Renal cortex interstitium (tissue), 11 donors: ENCODE measurements around the gene DLEC1. TPM values are rescaled to one million over a fixed set of nuclear protein-coding genes. Genes with fewer than 3 reads are reported as not detected.
"Not testable (repeated sequence)": the region's sequence is repeated elsewhere in the genome, so short reads cannot be mapped to it uniquely, and the experiment has no call there.

ENCODE experiments used
- DNase-seq, 11 donors: peaks; one replicate each; pipeline ENCODE4 v3.0.0-alpha.2; 2013; ENCODE audit warnings: low read depth in 9 of 11, low spot score in 4 of 11; ENCODE audit errors: extremely low read depth in 1 of 11
- polyA plus RNA-seq, 3 donors: library from polyadenylated mRNA; unstranded; fragments of 120-200 nt; gene quantifications; one replicate each; pipeline ENCODE4 v1.2.1, GENCODE V29; 2013; ENCODE audit not compliant: insufficient read length in 3 of 3

DLEC1 gene
- polyA plus RNA-seq, 3 donors: 0.48 to 1.5 (median 0.82) TPM

DNA sequence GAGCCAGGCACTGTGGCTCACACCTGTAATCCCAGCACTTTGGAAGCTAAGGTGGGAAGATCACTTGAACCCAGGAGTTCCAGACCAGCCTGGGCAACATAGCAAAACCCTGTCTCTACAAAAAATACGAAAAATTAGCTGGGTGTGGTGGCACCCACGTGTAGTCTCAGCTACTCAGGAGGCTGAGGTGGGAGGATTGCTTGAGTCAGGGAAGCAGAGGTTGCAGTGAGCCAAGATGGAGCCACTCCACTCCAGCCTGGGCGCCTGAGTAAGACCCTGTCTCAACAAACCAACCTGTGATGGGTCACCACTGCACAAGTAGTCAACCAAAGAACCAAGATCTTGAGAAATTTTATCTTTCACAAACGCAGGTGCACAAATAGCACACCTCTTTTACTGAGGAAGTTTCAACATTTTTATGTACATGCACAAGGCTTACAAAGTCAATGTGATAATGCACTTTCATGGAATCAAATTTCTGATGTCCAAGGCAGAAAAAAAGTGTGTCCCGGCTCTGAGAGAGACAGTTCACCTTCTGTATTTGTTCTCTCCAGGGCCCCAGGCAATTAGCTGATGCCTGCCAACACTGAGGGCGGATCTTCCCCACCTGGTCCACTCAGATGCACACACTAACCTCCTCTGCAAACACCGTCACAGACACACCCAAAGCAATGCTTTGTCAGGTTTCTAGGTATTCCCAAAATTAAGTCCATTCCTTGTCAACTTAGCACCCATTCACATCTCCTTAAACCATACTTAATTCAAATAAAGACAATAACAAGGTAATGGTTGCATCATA lies 85.5 kb downstream of the DLEC1 start:
- no peak for DNase-seq

DNA sequence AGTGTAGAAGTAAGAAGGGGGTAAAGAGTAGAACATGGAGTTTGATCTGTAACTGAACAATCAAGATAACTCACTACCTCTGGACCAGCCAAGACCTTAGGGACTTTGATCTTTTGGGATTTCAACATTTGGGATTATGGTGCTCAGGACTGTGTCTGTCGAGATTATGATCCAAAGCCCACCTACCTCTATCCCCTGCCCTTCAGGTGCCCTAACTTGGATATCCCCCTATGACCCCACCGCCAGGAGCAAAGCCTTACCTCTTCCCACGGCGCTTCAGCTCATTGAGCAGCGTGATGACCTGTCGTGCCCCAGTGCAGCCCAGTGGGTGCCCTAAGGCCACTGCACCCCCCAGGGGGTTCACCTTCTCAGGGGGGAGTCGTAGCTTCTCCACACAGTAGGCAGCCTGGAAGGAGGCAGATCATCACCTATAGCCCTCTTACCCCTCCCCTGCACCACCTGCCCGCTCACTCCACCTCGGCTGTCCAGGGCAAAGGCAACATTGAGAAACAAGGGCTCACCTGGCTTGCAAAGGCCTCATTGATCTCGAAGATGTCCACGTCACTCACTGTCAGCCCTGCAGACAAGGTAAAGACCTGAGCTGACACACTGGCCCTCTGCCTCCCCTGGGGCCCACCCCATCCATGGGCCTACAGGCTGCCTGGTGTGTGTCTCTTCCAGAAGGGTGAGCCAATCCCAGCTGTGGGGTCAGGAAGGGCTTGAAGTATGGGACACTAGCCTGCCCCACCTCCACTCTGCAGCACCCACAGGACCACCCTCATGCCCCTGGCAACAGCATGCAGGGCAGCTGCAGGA lies 86.5 kb downstream of the DLEC1 start:
- DNase-seq: no peak

DNA sequence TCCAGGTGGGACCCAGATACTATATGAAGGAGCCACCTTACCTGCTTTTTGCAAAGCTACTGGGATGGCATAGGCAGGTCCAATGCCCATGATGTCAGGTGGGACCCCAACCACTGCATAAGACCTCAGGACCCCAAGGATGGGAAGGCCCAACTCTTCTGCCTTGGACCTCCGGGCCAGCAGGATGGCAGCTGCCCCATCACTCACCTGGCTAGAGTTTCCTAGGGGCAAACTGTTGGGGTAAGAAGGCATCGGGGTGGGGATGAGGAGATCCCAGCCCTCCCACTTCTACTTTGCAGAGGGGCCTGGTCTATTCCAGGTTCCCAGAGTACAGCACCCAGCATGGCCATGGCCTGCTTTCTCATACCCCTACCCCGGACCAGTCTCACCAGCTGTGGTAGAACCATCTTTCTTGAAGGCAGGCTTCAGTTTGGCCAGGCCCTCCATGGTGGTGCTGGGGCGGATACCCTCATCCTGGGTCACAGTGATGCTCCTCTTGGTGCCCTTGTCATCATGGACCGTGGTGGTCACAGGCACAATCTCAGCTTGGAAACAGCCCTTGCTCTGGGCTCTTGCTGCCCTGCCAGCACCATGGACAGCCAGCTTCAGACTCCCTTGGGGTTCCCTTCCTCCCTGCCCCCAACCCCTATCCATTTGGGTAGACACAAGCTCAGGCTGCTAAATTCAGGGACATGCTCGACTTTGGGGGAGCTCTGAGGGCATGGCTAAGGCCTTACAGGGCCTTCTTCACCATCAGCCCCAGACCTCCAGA lies 87.3 kb downstream of the DLEC1 start:
- no peak for DNase-seq

DNA sequence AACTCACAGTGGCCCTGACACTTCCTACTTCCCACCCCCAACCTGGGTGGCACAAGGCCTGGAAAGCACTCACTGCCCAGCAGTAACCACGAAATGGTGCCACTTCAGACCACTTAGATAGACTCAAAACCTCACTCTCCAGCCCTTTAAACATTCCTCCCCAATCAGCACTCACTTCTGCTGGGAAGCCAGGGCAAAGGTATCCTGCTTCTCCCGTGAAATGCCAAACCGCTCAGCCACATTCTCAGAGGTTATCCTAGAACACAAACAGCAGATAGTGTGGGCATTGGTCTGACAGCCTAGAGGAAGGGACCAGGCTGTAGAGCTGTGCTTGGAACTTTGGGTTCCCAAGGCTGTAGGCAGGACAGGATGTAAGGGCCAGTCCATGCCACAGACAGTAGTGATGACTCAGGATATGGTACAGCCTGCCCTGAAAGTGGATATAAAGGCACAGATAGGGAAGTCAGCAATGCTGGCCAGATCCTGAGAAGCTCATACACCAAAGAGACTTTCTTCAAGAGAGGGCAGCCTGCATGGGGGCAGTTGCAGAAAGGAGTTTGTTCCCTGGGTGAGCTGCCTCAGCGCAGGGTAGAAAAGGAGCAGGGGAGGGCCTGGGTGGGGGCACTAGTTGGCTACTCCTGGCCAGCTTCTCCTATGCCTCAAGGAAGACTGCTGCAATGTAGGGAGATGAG lies 88.7 kb downstream of the DLEC1 start:
- no peak for DNase-seq

DNA sequence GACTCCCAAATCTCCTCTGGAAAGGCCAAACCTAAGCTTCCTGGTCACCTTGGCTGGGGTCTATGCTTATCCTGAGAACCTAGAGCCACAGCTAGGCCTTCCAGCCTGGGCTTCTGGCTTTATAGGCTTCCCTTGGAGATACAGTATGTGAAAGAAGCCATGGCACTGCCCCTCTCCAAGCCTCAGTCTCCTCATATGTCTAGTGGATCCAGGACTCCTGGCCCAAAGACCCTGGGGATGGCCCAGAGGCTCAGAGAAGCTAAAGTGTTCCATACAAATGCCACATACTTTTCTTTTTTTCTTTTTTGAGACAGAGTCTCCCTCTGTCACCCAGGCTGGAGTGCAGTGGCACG lies 89.3 kb downstream of the DLEC1 start:
- no peak for DNase-seq

DNA sequence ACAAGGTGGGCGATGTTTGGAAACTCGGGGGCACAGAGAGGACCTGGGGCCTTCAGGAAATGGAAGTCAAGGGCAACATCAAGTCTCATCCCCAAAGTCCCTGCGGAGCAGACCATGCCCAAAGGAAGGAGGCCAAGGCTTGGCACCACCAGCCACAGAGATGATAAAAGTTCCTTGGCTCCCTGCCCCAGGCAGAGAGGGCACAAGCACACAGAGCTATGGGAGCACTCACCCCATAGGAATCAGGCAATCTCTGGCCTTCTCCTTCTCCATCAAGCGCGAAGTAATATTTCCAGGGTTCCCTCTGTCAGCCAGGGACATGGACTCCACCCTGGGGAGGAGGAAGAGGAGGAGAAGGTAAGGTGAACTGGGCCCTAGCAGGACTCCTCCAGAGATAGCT lies 90.0 kb downstream of the DLEC1 start:
- DNase-seq: no peak

DNA sequence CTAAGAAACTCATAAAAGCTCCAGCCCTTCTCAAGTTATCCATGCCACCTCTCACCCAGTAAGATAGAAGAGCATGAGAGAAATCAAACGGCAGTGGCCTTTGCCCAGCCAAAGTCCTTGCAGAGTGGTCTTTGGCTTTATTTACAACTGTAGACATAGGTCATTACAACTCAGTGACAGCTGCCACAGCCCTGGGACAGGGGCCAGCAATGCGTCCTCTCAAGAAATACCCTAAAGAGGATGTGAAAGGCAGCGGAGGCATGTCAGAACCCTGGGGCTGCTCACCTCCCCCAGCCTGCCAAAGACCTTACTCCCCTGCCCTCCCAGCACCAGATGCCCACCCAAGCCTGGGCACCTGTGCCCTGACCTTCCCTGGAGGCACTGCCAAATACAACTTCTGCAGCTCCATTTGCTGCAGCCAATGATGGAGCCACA lies 91.6 kb downstream of the DLEC1 start:
- no peak for DNase-seq

DNA sequence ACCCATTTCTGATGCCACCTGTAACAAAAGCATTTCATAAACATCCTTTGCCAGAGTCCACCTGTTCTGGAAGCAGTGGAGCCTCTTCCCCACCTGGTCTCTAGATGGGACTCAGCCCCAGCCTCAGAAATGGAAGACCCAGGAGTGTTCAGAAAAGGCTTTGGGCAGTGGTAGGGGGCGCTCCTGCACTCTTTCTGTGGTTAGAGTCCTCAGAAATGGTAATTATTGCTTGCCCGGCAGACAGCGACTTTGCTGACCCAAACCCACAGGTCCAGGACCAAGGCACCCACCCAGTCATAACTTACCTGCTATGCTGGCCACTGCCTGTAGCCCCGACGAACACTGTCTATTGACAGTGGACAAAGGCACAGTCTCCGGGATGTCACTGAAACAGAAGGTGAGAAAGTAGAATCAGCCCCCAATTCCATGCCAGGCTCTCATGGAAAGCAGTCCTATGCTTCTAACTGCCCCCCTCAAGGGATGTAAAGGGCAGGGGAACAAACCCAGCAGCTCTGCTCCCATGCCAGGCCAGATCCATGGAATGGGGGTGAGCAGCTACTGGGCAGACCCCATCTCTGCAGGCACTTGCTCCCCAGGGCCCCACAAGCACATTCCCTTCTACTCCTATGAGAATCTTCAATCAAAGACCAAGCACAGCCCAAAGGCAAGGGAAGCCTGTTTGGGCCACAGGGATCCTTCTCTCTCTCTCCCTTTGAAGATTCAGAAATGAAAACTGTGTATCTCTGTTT lies 92.8 kb downstream of the DLEC1 start:
- peak in 1 of 11 donors; percentile 14 for DNase-seq

DNA sequence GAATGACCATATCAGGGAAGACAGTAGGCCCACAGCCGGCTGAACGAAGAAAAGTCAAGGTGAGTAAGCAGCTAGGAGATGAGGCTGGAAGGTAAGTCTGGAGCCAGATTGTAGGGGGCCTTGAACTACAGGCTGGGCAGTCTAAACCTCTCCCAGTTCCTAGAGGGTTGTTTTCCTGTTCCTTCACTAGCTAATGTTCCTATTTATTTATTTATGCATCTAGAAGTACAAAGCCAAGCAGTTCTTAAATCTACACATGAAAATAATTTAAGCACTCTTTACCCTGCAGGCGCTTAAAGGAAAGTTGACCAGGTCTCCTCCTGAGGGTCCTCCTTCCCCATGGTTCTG lies 94.2 kb downstream of the DLEC1 start:
- no peak for DNase-seq

DNA sequence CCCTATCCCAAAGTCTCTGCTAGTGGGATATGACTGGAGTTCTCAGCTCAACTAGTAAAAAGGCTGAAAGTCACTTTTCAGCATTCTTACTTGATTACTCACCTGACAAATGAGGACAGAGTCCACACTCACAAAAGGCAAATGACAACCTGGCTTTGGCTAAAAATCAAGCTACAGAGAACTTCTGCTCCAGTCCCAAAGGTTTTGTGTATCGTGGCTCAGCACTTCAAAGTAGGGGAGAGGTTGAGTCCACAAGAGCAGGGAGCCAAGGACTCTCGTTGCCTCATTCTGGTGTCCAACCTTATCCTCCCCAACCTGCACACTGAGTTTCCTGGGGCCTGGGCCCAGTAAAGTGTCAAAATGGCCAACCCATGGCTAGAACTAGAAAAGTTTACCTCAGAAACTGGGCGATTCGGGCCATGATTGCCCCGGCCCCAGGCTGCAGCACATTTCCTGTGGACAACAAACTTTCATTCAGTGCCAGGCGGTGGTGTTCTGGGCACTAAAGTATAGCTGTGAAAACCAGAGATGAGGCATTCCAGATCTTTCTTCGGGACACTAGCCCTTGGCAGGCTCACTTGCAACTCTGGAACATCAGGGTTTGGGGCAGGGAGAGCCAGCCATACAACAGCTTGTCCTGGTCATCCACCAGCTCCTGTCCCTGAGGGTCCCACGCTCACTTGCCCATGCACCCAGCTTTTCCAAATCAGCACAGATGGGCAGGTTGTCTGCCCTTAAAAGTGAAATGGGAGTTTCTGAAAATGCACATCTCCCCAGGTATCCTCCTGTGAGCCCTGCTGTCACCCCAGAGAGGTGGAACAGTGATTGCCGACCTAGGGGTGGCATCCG lies 94.8 kb downstream of the DLEC1 start:
- peak in 1 of 11 donors; percentile 13 for DNase-seq

DNA sequence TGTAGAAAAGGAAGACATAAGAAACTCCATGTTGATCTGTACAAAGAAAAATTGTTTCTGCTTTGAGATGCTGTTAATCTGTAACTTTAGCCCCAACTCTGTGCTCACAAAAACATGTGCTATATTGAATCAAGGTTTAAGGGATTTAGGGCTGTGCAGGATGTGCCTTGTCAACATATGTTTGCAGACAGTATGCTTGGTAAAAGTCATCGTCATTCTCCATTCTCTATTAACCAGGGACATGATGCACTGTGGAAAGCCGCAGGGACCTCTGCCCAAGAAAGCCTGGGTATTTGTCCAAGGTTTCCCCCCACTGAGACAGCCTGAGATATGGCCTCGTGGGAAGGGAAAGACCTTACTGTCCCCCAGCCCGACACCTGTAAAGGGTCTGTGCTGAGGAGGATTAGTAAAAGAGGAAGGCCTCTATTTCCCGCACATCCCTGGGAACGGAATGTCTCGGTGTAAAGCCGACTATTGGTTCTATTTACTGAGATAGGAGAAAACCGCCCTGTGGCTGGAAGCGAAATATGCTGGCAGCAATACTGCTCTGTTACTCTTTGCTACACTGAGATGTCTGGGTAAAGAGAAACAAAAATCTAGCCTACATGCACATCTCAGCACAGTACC lies 95.6 kb downstream of the DLEC1 start:
- not testable (repeated sequence) for DNase-seq

DNA sequence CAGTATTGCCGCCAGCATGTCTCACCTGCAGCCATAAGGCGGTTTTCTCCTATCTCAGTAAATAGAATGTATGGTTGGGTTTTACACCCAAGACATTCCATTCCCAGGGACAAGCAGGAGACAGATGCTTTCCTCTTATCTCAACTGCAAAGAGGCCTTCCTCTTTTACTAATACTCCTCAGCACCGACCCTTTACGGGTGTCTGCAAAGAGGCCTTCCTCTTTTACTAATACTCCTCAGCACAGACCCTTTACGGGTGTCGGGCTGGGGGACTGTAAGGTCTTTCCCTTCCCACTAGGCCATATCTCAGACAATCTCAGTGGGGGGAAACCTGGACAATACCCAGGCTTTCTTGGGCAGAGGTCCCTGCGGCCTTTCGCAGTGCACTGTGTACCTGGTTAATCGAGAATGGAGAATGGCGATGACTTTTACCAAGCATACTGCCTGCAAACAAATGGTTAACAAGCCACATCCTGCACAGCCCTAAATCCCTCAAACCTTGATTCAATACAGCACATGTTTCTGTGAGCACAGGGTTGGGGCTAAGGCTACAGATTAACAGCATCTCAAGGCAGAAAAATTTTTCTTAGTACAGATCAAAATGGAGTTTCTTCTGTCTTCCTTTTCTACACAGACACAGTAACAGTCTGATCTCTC lies 96.7 kb downstream of the DLEC1 start:
- not testable (repeated sequence) for DNase-seq

DNA sequence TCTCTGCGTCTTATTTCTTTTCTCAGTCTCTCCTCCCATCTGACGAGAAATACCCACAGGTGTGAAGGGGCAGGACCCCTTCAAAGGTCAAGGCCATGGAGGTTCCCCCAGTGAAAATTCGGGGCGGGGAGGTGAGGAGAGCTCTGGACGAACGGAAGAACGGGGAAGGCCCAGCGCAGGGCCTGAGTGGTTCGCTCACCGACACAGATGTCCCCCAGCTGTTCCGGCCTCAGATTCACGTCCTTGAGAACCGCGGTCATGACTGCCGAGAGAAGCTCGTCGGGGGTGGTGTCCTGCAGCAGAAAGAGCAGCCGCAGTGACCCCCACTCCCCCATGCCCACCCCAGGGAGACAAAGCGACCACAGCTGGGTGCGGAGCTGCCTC lies 97.4 kb downstream of the DLEC1 start:
- DNase-seq: peak in 2 of 11 donors; percentile 24 to 25

DNA sequence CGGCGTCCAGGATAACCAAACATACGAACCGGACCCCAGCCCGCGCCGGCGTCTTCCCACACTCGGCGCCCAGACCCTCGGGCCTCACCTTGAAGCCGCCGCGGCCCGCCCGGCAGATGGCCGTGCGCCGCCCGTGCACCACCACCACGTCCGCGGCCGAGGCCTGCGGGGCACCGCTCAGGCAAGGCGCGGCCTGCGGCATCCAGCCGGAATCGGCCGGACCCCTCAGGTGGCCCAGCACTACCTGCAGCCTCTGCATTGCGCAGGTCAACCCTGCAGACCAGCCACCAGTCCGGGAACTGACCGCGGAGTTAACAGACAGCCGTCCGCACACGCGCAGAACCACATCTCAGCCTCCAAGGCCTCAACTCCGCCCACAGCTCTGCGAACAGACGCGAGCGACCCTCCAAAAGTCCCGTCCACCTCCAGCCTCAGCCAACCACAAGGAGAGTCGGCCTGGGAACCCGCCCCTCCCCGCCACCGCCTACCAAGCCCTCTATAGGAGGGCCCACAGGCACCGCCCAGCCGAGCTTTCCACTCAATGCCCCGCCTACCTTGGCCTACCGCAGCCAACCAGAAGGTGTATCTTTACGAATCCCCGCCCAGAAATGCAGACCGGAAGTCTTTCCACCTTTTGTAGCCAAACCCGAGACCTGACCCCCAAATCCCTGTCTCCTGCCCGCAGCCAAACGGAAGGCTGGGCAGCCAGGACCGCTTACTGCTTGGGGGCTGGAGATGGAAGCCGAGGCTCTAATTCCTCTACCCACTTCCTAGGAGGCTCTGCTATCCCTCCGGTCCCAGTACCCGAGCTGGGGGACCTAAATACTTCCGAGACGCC lies 98.0 kb downstream of the DLEC1 start, which contains the start of gene ACAA1:
Gene ACAA1, minus strand, starts transcription at position 351 of the 838 bp plus-strand sequence. Its CDS starts 92 bp downstream, at position 259.
- DNase-seq: peak; percentile 91 to 99 (median 98)

DNA sequence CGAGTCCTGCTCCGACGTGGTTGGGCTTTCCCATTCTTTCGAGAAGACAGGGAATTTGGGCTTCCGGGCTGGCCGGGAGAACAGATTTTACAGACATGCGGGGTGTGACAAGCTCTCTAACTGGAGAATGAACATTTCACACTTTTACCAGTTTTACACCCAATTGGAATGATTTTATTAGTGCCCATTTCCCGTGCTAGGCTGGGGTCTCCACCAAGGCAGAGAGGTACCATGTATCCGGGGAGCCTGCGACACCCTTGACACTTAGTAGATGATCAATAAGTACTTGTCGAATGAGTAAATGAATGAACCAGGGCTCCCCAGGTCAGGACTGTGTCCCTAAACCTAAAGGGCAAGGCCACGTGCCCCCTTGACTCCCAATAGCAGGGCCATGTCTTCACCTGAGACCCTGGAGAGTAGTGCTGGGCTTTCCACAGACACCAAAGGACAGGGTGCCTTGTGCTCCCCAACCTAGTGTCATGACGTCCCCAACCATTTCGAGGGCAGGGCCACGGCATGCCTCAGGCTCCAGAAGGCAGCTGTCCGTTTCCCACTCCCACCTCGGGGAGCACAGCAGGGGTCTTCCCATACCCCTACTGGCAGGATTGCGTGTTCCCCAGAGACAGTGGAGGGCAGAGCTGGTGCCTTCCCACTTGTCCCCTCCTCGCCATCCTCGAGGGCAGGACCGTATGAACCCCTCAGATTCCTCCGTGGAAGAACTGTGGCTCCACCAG lies 98.8 kb downstream of the DLEC1 start:
- DNase-seq: no peak
